ENCODE results near the gene TRIM62. TPM values are rescaled to one million over a fixed set of nuclear protein-coding genes. Genes with fewer than 3 reads are reported as not detected.

Gene TRIM62
- total and polyA plus RNA-seq, 2 experiments from 2014 or later = 2.9 to 18.9 TPM

DNA sequence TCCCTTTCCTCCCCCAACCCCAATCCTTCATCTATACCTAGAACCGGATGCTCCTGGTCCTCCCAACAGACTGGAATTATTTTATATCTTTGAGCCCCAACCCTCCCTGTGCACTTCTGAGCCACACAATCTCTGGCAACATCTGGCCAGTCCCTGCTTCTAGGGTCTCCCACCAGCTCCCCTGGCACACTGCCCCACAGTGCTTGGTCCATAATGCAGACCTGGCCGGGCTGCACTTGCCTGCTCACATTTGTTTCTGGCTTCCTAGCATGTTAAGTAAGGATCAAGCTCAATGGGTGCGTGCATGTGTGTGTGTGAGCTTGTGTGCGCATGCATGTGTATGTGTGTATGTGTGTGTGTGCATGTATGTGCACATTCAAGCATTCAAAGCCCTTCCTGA lies 8.8 kb downstream of the TRIM62 start (continued):
- TF ChIP-seq, protein P1, sequence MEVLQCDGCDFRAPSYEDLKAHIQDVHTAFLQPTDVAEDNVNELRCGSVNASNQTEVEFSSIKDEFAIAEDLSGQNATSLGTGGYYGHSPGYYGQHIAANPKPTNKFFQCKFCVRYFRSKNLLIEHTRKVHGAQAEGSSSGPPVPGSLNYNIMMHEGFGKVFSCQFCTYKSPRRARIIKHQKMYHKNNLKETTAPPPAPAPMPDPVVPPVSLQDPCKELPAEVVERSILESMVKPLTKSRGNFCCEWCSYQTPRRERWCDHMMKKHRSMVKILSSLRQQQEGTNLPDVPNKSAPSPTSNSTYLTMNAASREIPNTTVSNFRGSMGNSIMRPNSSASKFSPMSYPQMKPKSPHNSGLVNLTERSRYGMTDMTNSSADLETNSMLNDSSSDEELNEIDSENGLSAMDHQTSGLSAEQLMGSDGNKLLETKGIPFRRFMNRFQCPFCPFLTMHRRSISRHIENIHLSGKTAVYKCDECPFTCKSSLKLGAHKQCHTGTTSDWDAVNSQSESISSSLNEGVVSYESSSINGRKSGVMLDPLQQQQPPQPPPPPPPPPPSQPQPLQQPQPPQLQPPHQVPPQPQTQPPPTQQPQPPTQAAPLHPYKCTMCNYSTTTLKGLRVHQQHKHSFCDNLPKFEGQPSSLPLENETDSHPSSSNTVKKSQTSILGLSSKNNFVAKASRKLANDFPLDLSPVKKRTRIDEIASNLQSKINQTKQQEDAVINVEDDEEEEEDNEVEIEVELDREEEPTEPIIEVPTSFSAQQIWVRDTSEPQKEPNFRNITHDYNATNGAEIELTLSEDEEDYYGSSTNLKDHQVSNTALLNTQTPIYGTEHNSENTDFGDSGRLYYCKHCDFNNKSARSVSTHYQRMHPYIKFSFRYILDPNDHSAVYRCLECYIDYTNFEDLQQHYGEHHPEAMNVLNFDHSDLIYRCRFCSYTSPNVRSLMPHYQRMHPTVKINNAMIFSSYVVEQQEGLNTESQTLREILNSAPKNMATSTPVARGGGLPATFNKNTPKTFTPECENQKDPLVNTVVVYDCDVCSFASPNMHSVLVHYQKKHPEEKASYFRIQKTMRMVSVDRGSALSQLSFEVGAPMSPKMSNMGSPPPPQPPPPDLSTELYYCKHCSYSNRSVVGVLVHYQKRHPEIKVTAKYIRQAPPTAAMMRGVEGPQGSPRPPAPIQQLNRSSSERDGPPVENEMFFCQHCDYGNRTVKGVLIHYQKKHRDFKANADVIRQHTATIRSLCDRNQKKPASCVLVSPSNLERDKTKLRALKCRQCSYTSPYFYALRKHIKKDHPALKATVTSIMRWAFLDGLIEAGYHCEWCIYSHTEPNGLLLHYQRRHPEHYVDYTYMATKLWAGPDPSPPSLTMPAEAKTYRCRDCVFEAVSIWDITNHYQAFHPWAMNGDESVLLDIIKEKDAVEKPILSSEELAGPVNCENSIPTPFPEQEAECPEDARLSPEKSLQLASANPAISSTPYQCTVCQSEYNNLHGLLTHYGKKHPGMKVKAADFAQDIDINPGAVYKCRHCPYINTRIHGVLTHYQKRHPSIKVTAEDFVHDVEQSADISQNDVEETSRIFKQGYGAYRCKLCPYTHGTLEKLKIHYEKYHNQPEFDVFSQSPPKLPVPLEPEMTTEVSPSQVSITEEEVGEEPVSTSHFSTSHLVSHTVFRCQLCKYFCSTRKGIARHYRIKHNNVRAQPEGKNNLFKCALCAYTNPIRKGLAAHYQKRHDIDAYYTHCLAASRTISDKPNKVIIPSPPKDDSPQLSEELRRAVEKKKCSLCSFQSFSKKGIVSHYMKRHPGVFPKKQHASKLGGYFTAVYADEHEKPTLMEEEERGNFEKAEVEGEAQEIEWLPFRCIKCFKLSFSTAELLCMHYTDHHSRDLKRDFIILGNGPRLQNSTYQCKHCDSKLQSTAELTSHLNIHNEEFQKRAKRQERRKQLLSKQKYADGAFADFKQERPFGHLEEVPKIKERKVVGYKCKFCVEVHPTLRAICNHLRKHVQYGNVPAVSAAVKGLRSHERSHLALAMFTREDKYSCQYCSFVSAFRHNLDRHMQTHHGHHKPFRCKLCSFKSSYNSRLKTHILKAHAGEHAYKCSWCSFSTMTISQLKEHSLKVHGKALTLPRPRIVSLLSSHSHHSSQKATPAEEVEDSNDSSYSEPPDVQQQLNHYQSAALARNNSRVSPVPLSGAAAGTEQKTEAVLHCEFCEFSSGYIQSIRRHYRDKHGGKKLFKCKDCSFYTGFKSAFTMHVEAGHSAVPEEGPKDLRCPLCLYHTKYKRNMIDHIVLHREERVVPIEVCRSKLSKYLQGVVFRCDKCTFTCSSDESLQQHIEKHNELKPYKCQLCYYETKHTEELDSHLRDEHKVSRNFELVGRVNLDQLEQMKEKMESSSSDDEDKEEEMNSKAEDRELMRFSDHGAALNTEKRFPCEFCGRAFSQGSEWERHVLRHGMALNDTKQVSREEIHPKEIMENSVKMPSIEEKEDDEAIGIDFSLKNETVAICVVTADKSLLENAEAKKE (CRISPR knock-in tag; IDR thresholded peaks at IDR 0.05) = no peak
- TF ChIP-seq POLR2AphosphoS5 (IDR thresholded peaks at IDR 0.05; ENCODE audit: low read depth) (no peak), JUNB (IDR thresholded peaks at IDR 0.05; ENCODE audit: unreplicated experiment) (no peak), EZH2phosphoT487 (IDR thresholded peaks at IDR 0.05; ENCODE audit: unreplicated experiment) (no peak), NANOG (IDR thresholded peaks at IDR 0.05; ENCODE audit: borderline replicate concordance) (no peak), ZNF331 (CRISPR knock-in tag; IDR thresholded peaks at IDR 0.05; ENCODE audit: low read depth) (no peak)
- TF ChIP-seq, protein P2, sequence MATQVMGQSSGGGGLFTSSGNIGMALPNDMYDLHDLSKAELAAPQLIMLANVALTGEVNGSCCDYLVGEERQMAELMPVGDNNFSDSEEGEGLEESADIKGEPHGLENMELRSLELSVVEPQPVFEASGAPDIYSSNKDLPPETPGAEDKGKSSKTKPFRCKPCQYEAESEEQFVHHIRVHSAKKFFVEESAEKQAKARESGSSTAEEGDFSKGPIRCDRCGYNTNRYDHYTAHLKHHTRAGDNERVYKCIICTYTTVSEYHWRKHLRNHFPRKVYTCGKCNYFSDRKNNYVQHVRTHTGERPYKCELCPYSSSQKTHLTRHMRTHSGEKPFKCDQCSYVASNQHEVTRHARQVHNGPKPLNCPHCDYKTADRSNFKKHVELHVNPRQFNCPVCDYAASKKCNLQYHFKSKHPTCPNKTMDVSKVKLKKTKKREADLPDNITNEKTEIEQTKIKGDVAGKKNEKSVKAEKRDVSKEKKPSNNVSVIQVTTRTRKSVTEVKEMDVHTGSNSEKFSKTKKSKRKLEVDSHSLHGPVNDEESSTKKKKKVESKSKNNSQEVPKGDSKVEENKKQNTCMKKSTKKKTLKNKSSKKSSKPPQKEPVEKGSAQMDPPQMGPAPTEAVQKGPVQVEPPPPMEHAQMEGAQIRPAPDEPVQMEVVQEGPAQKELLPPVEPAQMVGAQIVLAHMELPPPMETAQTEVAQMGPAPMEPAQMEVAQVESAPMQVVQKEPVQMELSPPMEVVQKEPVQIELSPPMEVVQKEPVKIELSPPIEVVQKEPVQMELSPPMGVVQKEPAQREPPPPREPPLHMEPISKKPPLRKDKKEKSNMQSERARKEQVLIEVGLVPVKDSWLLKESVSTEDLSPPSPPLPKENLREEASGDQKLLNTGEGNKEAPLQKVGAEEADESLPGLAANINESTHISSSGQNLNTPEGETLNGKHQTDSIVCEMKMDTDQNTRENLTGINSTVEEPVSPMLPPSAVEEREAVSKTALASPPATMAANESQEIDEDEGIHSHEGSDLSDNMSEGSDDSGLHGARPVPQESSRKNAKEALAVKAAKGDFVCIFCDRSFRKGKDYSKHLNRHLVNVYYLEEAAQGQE (IDR thresholded peaks at IDR 0.05; ENCODE audit: unreplicated experiment) = no peak

Data from GM23338 (cell line).